ENCODE results near the gene CFAP74. TPM values are rescaled to one million over a fixed set of nuclear protein-coding genes. Genes with fewer than 3 reads are reported as not detected.

CFAP74 gene
- total and polyA plus RNA-seq, 2 of the 4 experiments (the other 2 are of a cell fraction): not detected

- intact Hi-C loops (cut with micrococcal nuclease) (loop anchor here (5.0 kb wide), 1 partner anchor 86 kb away; no protein-coding TSS in a partner anchor), in situ Hi-C loops (cut with MboI; ENCODE audit: low sequenced_read_pairs) (loop anchor here (10.0 kb wide), 1 partner anchor 93 kb away; no protein-coding TSS in a partner anchor), dilution Hi-C loops (cut with HindIII; ENCODE audit: low sequenced_read_pairs, unreplicated experiment) (no loop called here)
- Histone ChIP-seq H2AK9ac (replicated peaks; ENCODE audit: low read depth, low read length, poor library complexity) (no peak overlapping the region), H2AFZ (replicated peaks; ENCODE audit: low read length, poor library complexity) (no peak overlapping the region), H3K27me3 (ENCODE audit: control insufficient read depth, insufficient read depth, low read length) (peaks cover 63% of the 10 kb centered on the region), H3K36me3 (ENCODE audit: control insufficient read depth, insufficient read depth, low read length) (no peaks in the 10 kb centered on the region), H3K4me2 (ENCODE audit: low read depth, low read length) (no peak overlapping the region), H3K18ac (ENCODE audit: low read depth, low read length) (no peak overlapping the region), H2AK5ac (ENCODE audit: low read depth, low read length) (no peak overlapping the region), H3K9me3 (ENCODE audit: control insufficient read depth, insufficient read depth, low read length) (no peaks in the 10 kb centered on the region; the same call in 1 of the 2 replicates), H3K4me1 (ENCODE audit: control insufficient read depth, insufficient read depth, low read length) (peaks cover 2% of the 10 kb centered on the region; the same call in 1 of the 2 replicates), H4K20me1 (ENCODE audit: insufficient read depth, low read length) (no peaks in the 10 kb centered on the region; the same call in 1 of the 2 replicates), H3K4ac (ENCODE audit: low read depth, low read length) (no peak overlapping the region), H3K56ac (ENCODE audit: extremely low read depth, insufficient read depth, low read length) (no peak overlapping the region), H4K8ac (ENCODE audit: low read depth in 2 of 2, low read length in 2 of 2) (no peak overlapping the region), H2BK20ac (ENCODE audit: low read depth, low read length) (no peak overlapping the region), H2BK15ac (ENCODE audit: low read depth, low read length) (no peak overlapping the region), H3K9me1 (ENCODE audit: insufficient read depth, low read length) (no peaks in the 10 kb centered on the region), H3K14ac (replicated peaks; ENCODE audit: low read depth, low read length) (no peak overlapping the region), H2BK120ac (ENCODE audit: low read depth, low read length) (no peak overlapping the region), H4K91ac (ENCODE audit: insufficient read depth, low read depth, low read length) (no peak overlapping the region), H3K79me1 (ENCODE audit: low read depth in 1 of 2, low read length in 2 of 2) (no peaks in the 10 kb centered on the region), H3K23ac (ENCODE audit: low read depth, low read length) (no peak overlapping the region), H3K9ac (ENCODE audit: low read depth, low read length) (no peak overlapping the region), H4K5ac (ENCODE audit: low read depth, low read length) (no peak overlapping the region), H3K27ac (ENCODE audit: insufficient read depth, low read length) (no peak overlapping the region), H3K4me3 (ENCODE audit: insufficient read depth, low read depth, low read length) (no peak overlapping the region), H2BK5ac (ENCODE audit: low read depth, low read length, poor library complexity, severe bottlenecking) (no peak overlapping the region)
- WGBS, 2 experiments (ENCODE audit: extremely low coverage in 2 of 2, insufficient read length in 1 of 2): 77% methylated on average over 7 of the region's 25 CpGs; no CpG with 5 or more reads in 1 of the 2 experiments
- DNase-seq (no peak), ATAC-seq (ENCODE audit: low read depth) (no peak)
- ChIA-PET CTCF (no interaction called here), POLR2A (ENCODE audit: unreplicated experiment) (no interaction called here)
- BruUV-seq (replicated peaks): no TSS peak
- TF ChIP-seq RAD21 (IDR thresholded peaks at IDR 0.05; ENCODE audit: low read length) (no peak), MAZ (IDR thresholded peaks at IDR 0.05; ENCODE audit: borderline replicate concordance, low read depth, low read length) (no peak), RCOR1 (IDR thresholded peaks at IDR 0.05; ENCODE audit: insufficient replicate concordance, low read length) (no peak), BHLHE40 (IDR thresholded peaks at IDR 0.05; ENCODE audit: low read depth, low read length) (no peak), RFX5 (IDR thresholded peaks at IDR 0.05; ENCODE audit: low read depth, low read length) (no peak), CTCF (conservative IDR thresholded peaks at IDR 0.05; ENCODE audit: low read depth, low read length) (no peak), ELK1 (IDR thresholded peaks at IDR 0.05; ENCODE audit: borderline replicate concordance, low read depth, low read length) (no peak), USF2 (IDR thresholded peaks at IDR 0.05; ENCODE audit: low read depth, low read length) (no peak), NFE2L2 (IDR thresholded peaks at IDR 0.05; ENCODE audit: low read depth, low read length) (no peak), CHD1 (IDR thresholded peaks at IDR 0.05; ENCODE audit: low read depth, low read length) (no peak), POLR2A (IDR thresholded peaks at IDR 0.05; ENCODE audit: low read depth, low read length) (no peak), SMC3 (IDR thresholded peaks at IDR 0.05; ENCODE audit: low read depth, low read length) (no peak), FOS (IDR thresholded peaks at IDR 0.05; ENCODE audit: low read depth, low read length) (no peak), CEBPB (IDR thresholded peaks at IDR 0.05; ENCODE audit: low read depth, low read length) (no peak)
Measured at GRCh38 chr1:2047749-2048729, 44.5 kb upstream of the CFAP74 start.
